GM12878 (cell line): Measurements from ENCODE around the gene TSPEAR. TPM values are rescaled to one million over a fixed set of nuclear protein-coding genes. Genes with fewer than 3 reads are reported as not detected.

Experiments used
- ATAC-seq: fragments of 200-7000 bp; cut with Tn5 transposase; 3 replicates; pipeline ENCODE4 v1.9.1; 2020; ENCODE audit warnings: mild to moderate bottlenecking, moderate library complexity
- BruUV-seq: library from RNA; stranded (reverse); fragments of 400-500 nt; replicated peaks from 2 replicates; lab custom pipeline; 2021; lab: Mats Ljungman, UMichigan
- CTCF ChIA-PET: fragments of 300-600 bp; sonication (Branson Sonifier 250); formaldehyde crosslinking; extraction: SDS; loops from one replicate; lab custom pipeline; 2021; ENCODE audit warnings: inconsistent platforms; lab: Yijun Ruan, JAX
- POLR2A ChIA-PET: fragments of 350-600 bp; formaldehyde crosslinking; extraction: SDS; loops from one replicate; lab custom pipeline; 2021; ENCODE audit warnings: inconsistent platforms; lab: Charles Lee
- RAD21 ChIA-PET: fragments of 300-600 bp; sonication (Branson Sonifier 250); formaldehyde crosslinking; loops from one replicate; lab custom pipeline; 2023; ENCODE audit warnings: antibody characterized with exemption; ENCODE audit not compliant: unreplicated experiment; lab: Charles Lee
- SMC1A ChIA-PET: fragments of 300-600 bp; sonication (Branson Sonifier 250); formaldehyde crosslinking; loops from one replicate; lab custom pipeline; 2023; ENCODE audit not compliant: unreplicated experiment, uncharacterized antibody; lab: Charles Lee
- DNase-seq: peaks from one replicate; pipeline ENCODE4 v3.0.0-alpha.2; 2011; ENCODE audit warnings: low read depth, low spot score
- FAIRE-seq: peaks from 3 replicates; lab custom pipeline; 2011; peaks lifted over from hg19 to GRCh38; lab: Jason Lieb, UNC
- H2AFZ ChIP-seq: 2 replicates; pipeline ENCODE4 v1.6.0; 2011; ENCODE audit warnings: low read depth, low read length, control low read depth; ENCODE audit not compliant: control insufficient read depth
- H3K27ac ChIP-seq: 2 replicates; pipeline ENCODE4 v1.5.1; 2011; ENCODE audit warnings: control low read depth; ENCODE audit not compliant: control insufficient read depth, insufficient read depth
- H3K27me3 ChIP-seq, 2 experiments: replicated peaks in 1 of 2; 2 replicates each; pipeline versions ENCODE4 v1.6.0 to v1.6.1; 2011; ENCODE audit warnings: low read length in 1 of 2; ENCODE audit not compliant: control insufficient read depth in 2 of 2, insufficient read depth in 2 of 2
- H3K36me3 ChIP-seq, 2 experiments: 2 replicates each; pipeline ENCODE4 v1.5.1; 2011; ENCODE audit warnings: low read length in 1 of 2; ENCODE audit not compliant: control insufficient read depth in 2 of 2, insufficient read depth in 2 of 2
- H3K4me1 ChIP-seq: 2 replicates; pipeline ENCODE4 v1.6.1; 2011; ENCODE audit warnings: mild to moderate bottlenecking, low read length, moderate library complexity, mixed read lengths; ENCODE audit not compliant: control insufficient read depth, insufficient read depth
- H3K4me2 ChIP-seq: 2 replicates; pipeline ENCODE4 v1.6.0; 2011; ENCODE audit warnings: control low read depth; ENCODE audit not compliant: control insufficient read depth, insufficient read depth
- H3K4me3 ChIP-seq: fragments of 200-600 bp; sonication (generic); 2 replicates; pipeline ENCODE4 v1.5.1; 2016
- H3K79me2 ChIP-seq: 2 replicates; pipeline ENCODE4 v1.6.0; 2011; ENCODE audit warnings: low read length; ENCODE audit not compliant: control insufficient read depth, insufficient read depth
- H3K9ac ChIP-seq: 2 replicates; pipeline ENCODE4 v1.8.0; 2011; ENCODE audit warnings: low read length, control low read depth, mixed read lengths; ENCODE audit not compliant: control insufficient read depth, insufficient read depth
- H3K9me3 ChIP-seq: replicated peaks from 3 replicates; pipeline ENCODE4 v1.5.1; 2011; ENCODE audit warnings: mild to moderate bottlenecking, low read length; ENCODE audit not compliant: control insufficient read depth, insufficient read depth
- H4K20me1 ChIP-seq: 2 replicates; pipeline ENCODE4 v1.6.0; 2011; ENCODE audit not compliant: control insufficient read depth, insufficient read depth
- FOS ChIP-seq: IDR thresholded peaks from 3 replicates; pipeline ENCODE4 v1.6.1; 2011; ENCODE audit warnings: borderline replicate concordance; ENCODE audit not compliant: insufficient read length; ENCODE audit errors: extremely low read depth
- FOXK2 ChIP-seq: fragments of 450-650 bp; IDR thresholded peaks from 2 replicates; pipeline ENCODE4 v1.6.1; 2017; ENCODE audit warnings: mild to moderate bottlenecking, moderate library complexity
- GABPA ChIP-seq: IDR thresholded peaks from 2 replicates; pipeline ENCODE4 v1.6.1; 2014; ENCODE audit warnings: antibody characterized with exemption, low read depth, mild to moderate bottlenecking, inconsistent platforms
- MYB ChIP-seq: fragments of 150-350 bp; IDR thresholded peaks from 2 replicates; pipeline ENCODE4 v1.6.1; 2014; ENCODE audit warnings: mild to moderate bottlenecking, low read depth, low read length, borderline replicate concordance
- NR2F1 ChIP-seq: fragments of 450-650 bp; conservative IDR thresholded peaks from 2 replicates; pipeline ENCODE4 v1.6.1; 2017; ENCODE audit warnings: mild to moderate bottlenecking
- PML ChIP-seq: IDR thresholded peaks from 2 replicates; pipeline ENCODE4 v1.6.1; 2012; ENCODE audit warnings: low read length, inconsistent platforms
- POLR2AphosphoS5 ChIP-seq: IDR thresholded peaks from 2 replicates; pipeline ENCODE4 v1.6.1; 2011; ENCODE audit warnings: mild to moderate bottlenecking, low read length, inconsistent platforms
- RBBP5 ChIP-seq: fragments of 200-600 bp; sonication (generic); conservative IDR thresholded peaks from 2 replicates; pipeline ENCODE4 v1.6.1; 2016
- WGBS: methylation state at CpG from one replicate; pipeline ENCODE4 v1.1.6; 2016; ENCODE audit warnings: low lambda C conversion rate; ENCODE audit not compliant: insufficient replicate concordance, insufficient coverage; ENCODE audit errors: missing lambda C conversion rate; 5-methylcytosine and 5-hydroxymethylcytosine counted together
- in situ Hi-C: fragments of 300-500 bp; cut with MboI; formaldehyde crosslinking; loops from 9 replicates; pipeline ENCODE4 v1.14.3; 2018; ENCODE audit warnings: mixed read lengths
- intact Hi-C: fragments of 100-400 bp; cut with micrococcal nuclease; formaldehyde crosslinking; loops from one replicate; pipeline ENCODE4 v1.14.2; 2022; ENCODE audit not compliant: unreplicated experiment
- polyA plus RNA-seq, 11 experiments: library from polyadenylated mRNA; depleted of rRNA in 4 of 11; unstranded in 6 of 11; stranded (reverse) in 5 of 11; fragments of >200 nt; fragmentation: Nextera tagmentation in 4 of 11; fragmentation: Illumina TruSeq in 1 of 11; extraction: Ambion mirVana in 4 of 11; extraction: Trizol in 1 of 11; gene quantifications; 1 replicate in 1 of 11; 2 replicates in 10 of 11; pipeline versions ENCODE4 v1.2.1 to v1.2.3, GENCODE V29; 2011 to 2016; ENCODE audit warnings: inconsistent platforms in 2 of 11, missing spikeins in 2 of 11, low read depth in 1 of 11
- total RNA-seq, 4 experiments: library from RNA; depleted of rRNA in 3 of 4; stranded (reverse); fragments of >200 nt in 3 of 4; fragmentation: Illumina TruSeq in 1 of 4; extraction: Trizol in 1 of 4; gene quantifications; 2 replicates each; pipeline versions ENCODE4 v1.2.1 to v1.2.3, GENCODE V29; 2013 to 2021
- TF ChIP-seq, protein P1 (sequence below): fragments of 450-650 bp; IDR thresholded peaks from 2 replicates; pipeline ENCODE4 v1.6.1; 2017; ENCODE audit warnings: mild to moderate bottlenecking, low read depth, inconsistent platforms; ENCODE audit not compliant: poor library complexity, severe bottlenecking
- TF ChIP-seq, protein P2 (sequence below): fragments of 450-650 bp; IDR thresholded peaks from 2 replicates; pipeline ENCODE4 v1.6.1; 2017; ENCODE audit warnings: low read depth, mild to moderate bottlenecking, moderate library complexity
- TF ChIP-seq, protein P3 (sequence below): fragments of 450-650 bp; IDR thresholded peaks from 2 replicates; pipeline ENCODE4 v1.6.1; 2017; ENCODE audit warnings: mild to moderate bottlenecking, moderate library complexity

TSPEAR gene
- total and polyA plus RNA-seq, 10 of the 15 experiments (the other 5 are each of a cell fraction or from before 2014, with no cell fraction given) = not detected

DNA sequence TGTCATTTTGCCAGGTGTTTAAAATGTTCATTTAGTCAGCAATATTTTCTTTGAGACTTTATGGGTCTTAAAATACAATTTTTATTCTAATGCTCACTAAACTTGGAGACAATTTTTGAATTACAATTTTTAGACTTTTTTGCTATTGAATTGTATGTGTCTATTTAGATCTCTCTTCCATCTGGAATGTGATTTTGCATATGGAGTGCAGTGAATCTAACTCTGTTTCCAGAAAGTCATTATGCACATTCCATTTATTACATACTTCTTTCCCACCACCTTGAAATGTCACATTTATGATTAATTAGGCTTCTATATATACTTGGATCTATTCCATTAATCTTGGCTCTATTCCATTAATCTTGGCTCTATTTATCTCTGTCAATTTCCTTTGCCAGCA, 5.6 kb upstream of the TSPEAR start:
- DNase-seq (no peak), ATAC-seq (no peak), FAIRE-seq (no peak)
- no peak overlapping the region for H3K27ac ChIP-seq
- BruUV-seq = no TSS peak
- no peak overlapping the region for H2AFZ ChIP-seq
- no peaks in the 10 kb centered on the region for H3K4me1 ChIP-seq
- H4K20me1 ChIP-seq = no peaks in the 10 kb centered on the region
- CTCF ChIA-PET = no interaction called here
- RAD21 ChIA-PET = interaction anchor here (0.6 kb wide), 1 partner anchor 1937 kb away, joined by 3 read pairs; no protein-coding TSS in a partner anchor
- no peaks in the 10 kb centered on the region for H3K36me3 ChIP-seq
- intact Hi-C loops = no loop called here
- no peaks in the 10 kb centered on the region for H3K79me2 ChIP-seq
- no peak overlapping the region for H3K4me3 ChIP-seq
- H3K27me3 ChIP-seq = peaks cover 2 to 13% of the 10 kb centered on the region in 2 experiments
- in situ Hi-C loops = no loop called here
- H3K4me2 ChIP-seq = no peak overlapping the region
- H3K9me3 ChIP-seq = no peaks in the 10 kb centered on the region; the same call in 2 of the 3 replicates
- SMC1A ChIA-PET = no interaction called here
- POLR2A ChIA-PET = no interaction called here
- TF ChIP-seq GABPA (no peak), NR2F1 (no peak), FOXK2 (no peak), RBBP5 (no peak), MYB (no peak)
- TF ChIP-seq, protein P1, sequence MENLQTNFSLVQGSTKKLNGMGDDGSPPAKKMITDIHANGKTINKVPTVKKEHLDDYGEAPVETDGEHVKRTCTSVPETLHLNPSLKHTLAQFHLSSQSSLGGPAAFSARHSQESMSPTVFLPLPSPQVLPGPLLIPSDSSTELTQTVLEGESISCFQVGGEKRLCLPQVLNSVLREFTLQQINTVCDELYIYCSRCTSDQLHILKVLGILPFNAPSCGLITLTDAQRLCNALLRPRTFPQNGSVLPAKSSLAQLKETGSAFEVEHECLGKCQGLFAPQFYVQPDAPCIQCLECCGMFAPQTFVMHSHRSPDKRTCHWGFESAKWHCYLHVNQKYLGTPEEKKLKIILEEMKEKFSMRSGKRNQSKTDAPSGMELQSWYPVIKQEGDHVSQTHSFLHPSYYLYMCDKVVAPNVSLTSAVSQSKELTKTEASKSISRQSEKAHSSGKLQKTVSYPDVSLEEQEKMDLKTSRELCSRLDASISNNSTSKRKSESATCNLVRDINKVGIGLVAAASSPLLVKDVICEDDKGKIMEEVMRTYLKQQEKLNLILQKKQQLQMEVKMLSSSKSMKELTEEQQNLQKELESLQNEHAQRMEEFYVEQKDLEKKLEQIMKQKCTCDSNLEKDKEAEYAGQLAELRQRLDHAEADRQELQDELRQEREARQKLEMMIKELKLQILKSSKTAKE = no peak
- no peak overlapping the region for H3K9ac ChIP-seq

DNA sequence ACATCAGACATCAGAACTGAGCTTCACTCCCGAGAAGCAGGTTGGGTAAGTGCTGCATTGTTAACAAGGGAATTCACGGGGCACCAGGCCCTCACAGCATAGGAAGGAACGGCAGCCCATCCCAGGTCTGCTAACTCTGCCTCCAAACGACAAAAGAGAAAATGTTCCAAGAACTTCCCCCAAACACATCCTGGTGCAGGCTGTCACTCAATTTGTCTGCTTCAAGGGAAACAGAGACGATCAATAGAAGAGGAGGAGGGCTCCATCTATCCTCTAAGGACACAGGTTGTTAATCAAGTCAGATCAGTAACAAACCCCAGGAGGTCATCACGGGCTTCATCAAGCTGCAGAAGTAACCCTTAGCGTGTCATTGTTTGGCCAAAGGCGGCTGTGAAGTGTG, 3.5 kb upstream of the TSPEAR start:
- 5% methylated on average over 8 of the region's 8 CpGs for WGBS
- Histone ChIP-seq H3K9me3 (no peaks in the 10 kb centered on the region; the same call in 2 of the 3 replicates), H2AFZ (no peak overlapping the region; the same call in 1 of the 2 replicates), H3K4me2 (no peak overlapping the region), H3K27me3 (peaks cover 6 to 12% of the 10 kb centered on the region in 2 experiments; a peak in 3 of 4 replicates), H3K4me3 (no peak overlapping the region), H3K27ac (no peak overlapping the region), H3K36me3 (no peaks in the 10 kb centered on the region), H3K79me2 (no peaks in the 10 kb centered on the region), H3K4me1 (no peaks in the 10 kb centered on the region), H3K9ac (no peak overlapping the region), H4K20me1 (no peaks in the 10 kb centered on the region)
- ChIA-PET RAD21 (no interaction called here), POLR2A (no interaction called here), CTCF (interaction anchor here (0.6 to 0.7 kb wide), 2 partner anchors 28 to 1545 kb away, joined by 3 read pairs; no protein-coding TSS in a partner anchor), SMC1A (no interaction called here)
- ATAC-seq (no peak), FAIRE-seq (no peak), DNase-seq (no peak)
- in situ Hi-C loops = no loop called here
- BruUV-seq = no TSS peak
- intact Hi-C loops = no loop called here
- TF ChIP-seq PML (no peak), FOS (no peak), POLR2AphosphoS5 (no peak)
- TF ChIP-seq, protein P2, sequence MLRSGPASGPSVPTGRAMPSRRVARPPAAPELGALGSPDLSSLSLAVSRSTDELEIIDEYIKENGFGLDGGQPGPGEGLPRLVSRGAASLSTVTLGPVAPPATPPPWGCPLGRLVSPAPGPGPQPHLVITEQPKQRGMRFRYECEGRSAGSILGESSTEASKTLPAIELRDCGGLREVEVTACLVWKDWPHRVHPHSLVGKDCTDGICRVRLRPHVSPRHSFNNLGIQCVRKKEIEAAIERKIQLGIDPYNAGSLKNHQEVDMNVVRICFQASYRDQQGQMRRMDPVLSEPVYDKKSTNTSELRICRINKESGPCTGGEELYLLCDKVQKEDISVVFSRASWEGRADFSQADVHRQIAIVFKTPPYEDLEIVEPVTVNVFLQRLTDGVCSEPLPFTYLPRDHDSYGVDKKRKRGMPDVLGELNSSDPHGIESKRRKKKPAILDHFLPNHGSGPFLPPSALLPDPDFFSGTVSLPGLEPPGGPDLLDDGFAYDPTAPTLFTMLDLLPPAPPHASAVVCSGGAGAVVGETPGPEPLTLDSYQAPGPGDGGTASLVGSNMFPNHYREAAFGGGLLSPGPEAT = no peak
- TF ChIP-seq, protein P3, sequence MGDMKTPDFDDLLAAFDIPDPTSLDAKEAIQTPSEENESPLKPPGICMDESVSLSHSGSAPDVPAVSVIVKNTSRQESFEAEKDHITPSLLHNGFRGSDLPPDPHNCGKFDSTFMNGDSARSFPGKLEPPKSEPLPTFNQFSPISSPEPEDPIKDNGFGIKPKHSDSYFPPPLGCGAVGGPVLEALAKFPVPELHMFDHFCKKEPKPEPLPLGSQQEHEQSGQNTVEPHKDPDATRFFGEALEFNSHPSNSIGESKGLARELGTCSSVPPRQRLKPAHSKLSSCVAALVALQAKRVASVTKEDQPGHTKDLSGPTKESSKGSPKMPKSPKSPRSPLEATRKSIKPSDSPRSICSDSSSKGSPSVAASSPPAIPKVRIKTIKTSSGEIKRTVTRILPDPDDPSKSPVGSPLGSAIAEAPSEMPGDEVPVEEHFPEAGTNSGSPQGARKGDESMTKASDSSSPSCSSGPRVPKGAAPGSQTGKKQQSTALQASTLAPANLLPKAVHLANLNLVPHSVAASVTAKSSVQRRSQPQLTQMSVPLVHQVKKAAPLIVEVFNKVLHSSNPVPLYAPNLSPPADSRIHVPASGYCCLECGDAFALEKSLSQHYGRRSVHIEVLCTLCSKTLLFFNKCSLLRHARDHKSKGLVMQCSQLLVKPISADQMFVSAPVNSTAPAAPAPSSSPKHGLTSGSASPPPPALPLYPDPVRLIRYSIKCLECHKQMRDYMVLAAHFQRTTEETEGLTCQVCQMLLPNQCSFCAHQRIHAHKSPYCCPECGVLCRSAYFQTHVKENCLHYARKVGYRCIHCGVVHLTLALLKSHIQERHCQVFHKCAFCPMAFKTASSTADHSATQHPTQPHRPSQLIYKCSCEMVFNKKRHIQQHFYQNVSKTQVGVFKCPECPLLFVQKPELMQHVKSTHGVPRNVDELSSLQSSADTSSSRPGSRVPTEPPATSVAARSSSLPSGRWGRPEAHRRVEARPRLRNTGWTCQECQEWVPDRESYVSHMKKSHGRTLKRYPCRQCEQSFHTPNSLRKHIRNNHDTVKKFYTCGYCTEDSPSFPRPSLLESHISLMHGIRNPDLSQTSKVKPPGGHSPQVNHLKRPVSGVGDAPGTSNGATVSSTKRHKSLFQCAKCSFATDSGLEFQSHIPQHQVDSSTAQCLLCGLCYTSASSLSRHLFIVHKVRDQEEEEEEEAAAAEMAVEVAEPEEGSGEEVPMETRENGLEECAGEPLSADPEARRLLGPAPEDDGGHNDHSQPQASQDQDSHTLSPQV = no peak
